Measurements from ENCODE around the gene DLG2. TPM values are rescaled to one million over a fixed set of nuclear protein-coding genes. Genes with fewer than 3 reads are reported as not detected.

Gene DLG2
- total RNA-seq, 4 donors from 2014 or later = 37.9 to 71.5 (median 44.9) TPM

- no peak for TF ChIP-seq EP300 (IDR thresholded peaks at IDR 0.05)
- no peak for TF ChIP-seq POLR2A (IDR thresholded peaks at IDR 0.05)
Measured at GRCh38 chr11:83661491-83662350, 1965.4 kb downstream of the DLG2 start.

DNA sequence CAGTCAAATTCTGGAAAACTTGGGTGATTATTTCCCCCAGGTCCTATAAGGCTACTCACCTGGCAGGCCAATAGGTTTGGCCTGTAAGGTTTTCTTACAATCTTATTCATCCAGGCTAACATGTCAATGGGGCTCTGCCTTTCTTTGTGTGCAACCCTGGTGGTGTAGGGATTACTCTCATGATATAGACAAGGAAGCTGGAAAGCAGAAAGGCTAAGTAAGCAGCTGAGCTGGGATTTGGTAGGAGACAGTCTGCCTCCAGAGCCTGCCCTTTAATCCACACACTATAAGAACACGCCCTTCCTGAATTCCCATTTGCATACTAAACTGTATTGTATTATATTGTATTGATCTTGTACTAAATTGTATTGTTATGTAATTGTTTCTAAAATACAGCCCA lies 1967.7 kb downstream of the DLG2 start:
- WGBS = 82% methylated on average over 1 of the region's 1 CpG
- Histone ChIP-seq H3K36me3 (no peaks in the 10 kb centered on the region), H3K9me3 (no peaks in the 10 kb centered on the region), H3K27me3 (no peaks in the 10 kb centered on the region), H3K4me1 (no peaks in the 10 kb centered on the region), H3K27ac (no peak overlapping the region), H3K4me3 (no peak overlapping the region)
- no peak for TF ChIP-seq POLR2A (IDR thresholded peaks at IDR 0.05)
- no peak for TF ChIP-seq POLR2AphosphoS5 (IDR thresholded peaks at IDR 0.05)
- TF ChIP-seq CTCF (IDR thresholded peaks at IDR 0.05) = no peak
- TF ChIP-seq EP300 (IDR thresholded peaks at IDR 0.05) = no peak
- no peak for DNase-seq (ENCODE audit: low spot score in 2 of 2)

More at GRCh38 chr11:83661491-83662350, 1965.4 kb downstream of the DLG2 start:
- WGBS = 75% methylated on average over 4 of the region's 4 CpGs
- Histone ChIP-seq H3K4me1 (no peaks in the 10 kb centered on the region), H3K4me3 (no peak overlapping the region), H3K27me3 (no peaks in the 10 kb centered on the region), H3K36me3 (no peaks in the 10 kb centered on the region), H3K27ac (no peak overlapping the region), H3K9me3 (no peaks in the 10 kb centered on the region)
- no peak for DNase-seq (ENCODE audit: low spot score in 2 of 2)

- Histone ChIP-seq H3K36me3 (no peaks in the 10 kb centered on the region), H3K27ac (no peak overlapping the region), H3K27me3 (no peaks in the 10 kb centered on the region), H3K4me3 (no peak overlapping the region), H3K9me3 (no peaks in the 10 kb centered on the region), H3K4me1 (no peaks in the 10 kb centered on the region)
- DNase-seq (ENCODE audit: low spot score in 2 of 2) = no peak
- TF ChIP-seq CTCF (IDR thresholded peaks at IDR 0.05) = no peak
- TF ChIP-seq EP300 (IDR thresholded peaks at IDR 0.05) = no peak
- TF ChIP-seq POLR2A (IDR thresholded peaks at IDR 0.05) = no peak
- no peak for TF ChIP-seq POLR2AphosphoS5 (IDR thresholded peaks at IDR 0.05)
- WGBS = 66% methylated on average over 4 of the region's 4 CpGs
Measured at GRCh38 chr11:83656796-83657330, 1970.3 kb downstream of the DLG2 start.

DNA sequence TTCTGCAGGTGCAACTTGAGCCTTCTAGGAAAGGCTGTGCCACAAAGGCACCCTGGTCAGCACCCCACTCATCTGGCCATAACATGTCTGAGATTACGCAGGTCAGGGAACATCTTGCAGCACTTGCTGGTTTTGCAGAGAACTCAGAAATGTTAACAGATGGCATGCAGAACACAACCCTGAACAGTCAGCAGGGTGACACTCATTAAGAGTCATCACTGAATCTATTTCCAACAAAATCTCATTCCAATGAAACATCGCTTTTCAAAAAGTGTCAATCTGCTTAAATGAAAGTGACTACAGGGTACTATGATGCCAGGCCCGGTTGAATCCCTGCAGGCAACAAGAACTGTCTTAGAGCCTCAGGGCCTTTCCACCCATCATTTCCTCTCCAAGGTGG lies 1971.2 kb downstream of the DLG2 start:
- H3K4me1 ChIP-seq = no peaks in the 10 kb centered on the region
- no peaks in the 10 kb centered on the region for H3K36me3 ChIP-seq
- H3K27ac ChIP-seq = no peak overlapping the region
- TF ChIP-seq CTCF (IDR thresholded peaks at IDR 0.05) (no peak), POLR2AphosphoS5 (IDR thresholded peaks at IDR 0.05) (no peak), POLR2A (IDR thresholded peaks at IDR 0.05) (no peak), EP300 (IDR thresholded peaks at IDR 0.05) (no peak)
- H3K4me3 ChIP-seq = no peak overlapping the region
- DNase-seq (ENCODE audit: low spot score in 2 of 2) = no peak
- 81% methylated on average over 3 of the region's 3 CpGs for WGBS
- no peaks in the 10 kb centered on the region for H3K27me3 ChIP-seq
- H3K9me3 ChIP-seq = no peaks in the 10 kb centered on the region

- Histone ChIP-seq H3K4me1 (no peaks in the 10 kb centered on the region), H3K36me3 (no peaks in the 10 kb centered on the region), H3K27ac (no peak overlapping the region), H3K27me3 (no peaks in the 10 kb centered on the region), H3K4me3 (no peak overlapping the region), H3K9me3 (no peaks in the 10 kb centered on the region)
- no peak for DNase-seq (ENCODE audit: low spot score in 2 of 2)
- no peak for TF ChIP-seq POLR2A (IDR thresholded peaks at IDR 0.05)
- no peak for TF ChIP-seq EP300 (IDR thresholded peaks at IDR 0.05)
- TF ChIP-seq CTCF (IDR thresholded peaks at IDR 0.05) = no peak
- TF ChIP-seq POLR2AphosphoS5 (IDR thresholded peaks at IDR 0.05) = no peak
- 68% methylated on average over 1 of the region's 1 CpG for WGBS
Measured at GRCh38 chr11:83649528-83649855, 1977.7 kb downstream of the DLG2 start.

Data from suprapubic skin (tissue), 4 donors.